Activated T-cell treated with anti-CD3 and anti-CD28 coated beads, Interleukin-2, amount 50 U/mL, for 48 hours (primary cell): ENCODE results near the gene ALDH1A2.
"Not testable (repeated sequence)": the region's sequence is repeated elsewhere in the genome, so short reads cannot be mapped to it uniquely, and the experiment has no call there.

ENCODE experiments used
- DNase-seq, 2 experiments: peaks; one replicate each; pipeline ENCODE4 v3.0.0-alpha.2; 2020

ALDH1A2 gene

DNA sequence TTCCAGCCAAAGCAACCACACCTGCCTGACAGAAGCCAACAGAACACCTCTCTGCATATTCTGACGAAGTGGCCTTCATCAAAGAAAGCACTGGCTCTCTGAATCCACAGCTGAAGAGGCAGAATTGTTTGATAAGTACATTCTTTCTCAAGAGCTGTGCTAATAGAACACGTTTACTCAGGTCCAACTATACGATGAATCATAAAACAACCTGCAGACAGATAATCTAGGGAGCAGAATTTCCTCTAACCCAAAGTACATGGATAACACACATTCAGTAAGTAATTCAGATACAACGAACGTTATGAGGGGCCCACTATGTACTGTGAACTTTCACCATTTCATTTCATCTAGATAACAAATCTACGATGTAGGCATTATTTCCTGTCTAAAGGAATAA lies 25.4 kb downstream of the ALDH1A2 start:
- DNase-seq = no peak

DNA sequence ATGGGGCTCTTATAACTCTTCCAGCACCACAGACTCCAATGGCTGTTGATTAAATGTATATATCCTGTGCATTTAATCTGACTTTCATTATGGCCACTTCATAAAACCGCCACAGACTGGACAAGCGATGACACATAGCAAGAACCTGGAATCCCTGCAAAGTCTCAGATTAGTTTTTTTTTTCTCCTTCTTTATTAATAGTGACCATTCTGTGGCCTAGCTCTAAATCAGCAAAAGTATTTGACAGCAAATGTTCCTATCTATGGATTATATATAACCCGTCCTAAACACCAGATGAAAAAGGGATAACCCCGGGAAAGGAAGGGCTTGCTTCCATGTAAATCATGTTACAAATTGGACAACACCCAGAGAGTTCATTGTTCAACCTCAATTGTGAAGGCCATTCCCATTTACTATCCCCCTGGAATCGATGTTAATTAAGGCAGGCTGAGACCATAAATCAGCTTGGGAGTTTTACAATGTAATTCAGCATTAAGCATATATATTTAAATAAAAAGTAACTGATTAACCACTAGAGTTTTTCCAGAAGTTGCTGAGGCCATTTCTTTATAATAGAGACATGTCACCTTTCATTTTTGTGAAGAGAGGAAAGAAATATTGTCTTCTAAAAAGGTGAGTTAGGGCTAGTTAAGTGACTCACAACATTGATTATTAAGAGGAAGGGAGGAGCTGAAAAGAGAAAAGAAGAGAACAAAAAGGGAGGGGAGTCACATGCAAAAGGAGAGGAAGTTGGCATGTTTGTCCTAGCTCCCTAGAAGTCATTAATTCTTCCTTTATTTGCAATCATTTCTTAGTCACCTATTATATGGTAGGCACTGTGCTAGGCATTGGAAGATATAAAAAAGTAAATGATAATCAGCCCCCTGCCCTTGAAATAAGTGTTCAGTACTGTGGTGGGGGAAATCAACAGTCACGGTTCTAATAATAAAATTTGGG lies 26.2 kb downstream of the ALDH1A2 start:
- no peak for DNase-seq

DNA sequence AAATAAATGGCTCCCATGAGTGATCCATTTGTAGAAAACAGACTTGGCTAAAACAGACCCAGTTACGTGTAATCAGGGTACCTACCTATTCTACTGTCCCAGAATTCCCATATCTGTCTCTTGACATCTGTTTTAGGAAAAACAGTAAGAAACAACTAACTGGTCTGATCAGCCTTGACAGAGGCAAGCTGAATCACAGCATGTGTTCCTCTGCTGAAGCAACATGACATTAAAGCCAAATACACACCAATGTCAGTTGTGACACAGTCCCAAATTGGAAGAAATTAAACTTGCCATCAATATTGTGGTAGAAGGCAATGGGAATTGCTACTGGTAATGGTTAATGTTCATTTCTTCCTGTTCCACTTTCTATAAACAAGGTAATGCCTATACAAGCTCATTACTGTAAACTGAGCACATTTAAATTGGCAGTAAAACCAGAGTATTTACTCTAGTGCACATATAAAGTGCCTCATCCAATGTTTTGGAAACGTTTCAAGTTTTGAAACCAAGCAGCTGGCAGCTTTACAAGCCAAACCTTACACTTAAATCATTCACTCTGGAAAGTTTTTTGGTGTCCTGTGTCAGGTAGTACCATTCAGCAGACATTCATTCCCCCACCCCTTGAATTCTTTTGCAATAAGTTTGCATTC lies 27.0 kb downstream of the ALDH1A2 start:
- no peak for DNase-seq

DNA sequence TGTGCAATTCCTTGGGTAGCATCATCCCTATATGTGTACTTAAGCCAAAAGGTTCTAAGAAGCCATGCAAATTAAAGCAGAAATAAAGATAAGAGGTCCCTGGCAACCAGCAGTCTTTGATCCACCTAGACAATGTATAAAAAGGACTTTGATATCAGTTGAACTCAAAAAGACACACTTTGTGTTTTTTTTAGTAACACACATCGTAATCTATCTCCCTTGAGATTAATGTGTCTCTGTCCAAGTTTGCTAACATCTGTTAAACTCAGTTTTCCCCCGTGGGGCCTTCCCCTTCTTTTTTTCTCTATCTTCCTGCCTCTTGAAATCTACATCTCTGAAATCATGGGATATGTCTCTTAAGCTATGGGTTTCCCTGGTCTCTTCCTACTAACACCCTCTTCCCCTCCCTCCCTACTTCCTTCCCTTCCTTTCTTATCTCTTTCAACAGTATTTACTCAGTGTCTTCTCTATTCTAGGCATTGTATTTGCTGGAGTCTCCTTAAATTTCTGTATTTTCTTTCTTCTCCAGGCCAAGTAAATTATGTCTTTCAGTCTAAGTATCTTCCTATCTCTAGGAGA lies 27.7 kb downstream of the ALDH1A2 start:
- no peak for DNase-seq

DNA sequence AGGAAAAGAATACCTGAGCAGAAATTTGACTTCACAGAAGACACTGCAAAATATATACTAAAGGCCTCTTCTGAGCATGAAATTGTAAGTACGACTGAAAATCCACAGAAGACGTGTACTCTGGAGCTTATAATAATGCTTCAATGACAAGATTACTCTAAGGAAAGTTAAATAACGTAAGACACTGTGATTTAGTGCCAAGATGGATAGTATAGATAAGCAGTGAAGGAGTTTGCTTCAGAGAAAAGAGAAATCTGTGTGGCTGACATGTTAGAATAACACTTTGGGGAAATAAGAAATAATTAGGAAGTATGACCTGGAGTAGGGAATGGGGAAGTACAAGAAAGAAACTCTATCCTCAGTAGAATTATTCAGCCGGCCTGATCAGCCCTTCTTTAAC lies 28.9 kb downstream of the ALDH1A2 start:
- DNase-seq = no peak

DNA sequence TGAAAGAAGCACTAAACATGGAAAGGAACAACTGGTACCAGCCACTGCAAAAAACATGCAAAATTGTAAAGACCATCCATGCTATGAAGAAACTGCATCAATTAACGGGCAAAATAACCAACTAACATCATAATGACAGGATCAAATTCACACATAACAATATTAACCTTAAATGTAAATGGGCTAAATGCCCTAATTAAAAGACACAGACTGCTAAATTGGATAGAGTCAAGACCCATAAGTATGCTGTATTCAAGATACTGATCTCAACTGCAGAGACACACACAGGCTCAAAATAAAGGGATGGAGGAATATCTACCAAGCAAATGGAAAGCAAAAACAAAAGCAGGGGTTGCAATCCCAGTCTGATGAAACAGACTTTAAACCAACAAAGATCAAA lies 37.1 kb downstream of the ALDH1A2 start:
- not testable (repeated sequence) for DNase-seq

DNA sequence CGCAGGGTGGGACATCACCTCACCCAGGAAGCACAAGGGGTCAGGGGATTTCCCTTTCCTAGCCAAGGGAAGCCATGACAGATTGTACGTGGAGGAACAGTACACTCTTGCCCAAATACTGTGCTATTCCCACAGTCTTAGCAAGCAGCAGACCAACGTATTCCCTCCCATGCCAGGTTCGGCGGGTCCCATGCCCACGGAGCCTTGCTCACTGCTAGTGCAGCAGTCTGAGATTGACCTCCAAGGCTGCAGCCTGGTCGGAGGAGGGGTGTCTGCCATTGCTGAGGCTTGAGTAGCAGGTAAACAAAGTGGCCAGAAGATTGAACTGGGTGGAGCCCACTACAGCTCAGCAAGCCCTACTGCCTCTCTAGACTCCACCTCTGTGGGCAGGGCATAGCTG lies 39.0 kb downstream of the ALDH1A2 start:
- no peak for DNase-seq

DNA sequence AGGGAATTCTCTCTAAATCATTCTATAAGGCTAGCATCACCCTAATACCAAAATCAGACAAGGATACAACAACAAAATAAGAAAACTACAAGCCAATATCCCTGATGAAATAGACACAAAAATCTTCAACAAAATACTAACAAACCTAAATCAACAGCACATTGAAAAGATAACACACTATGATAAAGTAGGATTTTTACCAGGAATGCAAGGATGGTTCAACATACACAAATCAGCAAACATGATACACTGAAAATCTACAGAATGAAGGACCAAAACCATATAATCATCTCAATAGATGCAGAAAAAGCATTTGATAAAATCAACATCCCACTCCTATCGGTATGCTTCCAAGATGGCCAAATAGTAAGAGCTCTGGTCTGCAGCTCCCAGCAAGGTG lies 39.5 kb downstream of the ALDH1A2 start:
- no peak for DNase-seq

DNA sequence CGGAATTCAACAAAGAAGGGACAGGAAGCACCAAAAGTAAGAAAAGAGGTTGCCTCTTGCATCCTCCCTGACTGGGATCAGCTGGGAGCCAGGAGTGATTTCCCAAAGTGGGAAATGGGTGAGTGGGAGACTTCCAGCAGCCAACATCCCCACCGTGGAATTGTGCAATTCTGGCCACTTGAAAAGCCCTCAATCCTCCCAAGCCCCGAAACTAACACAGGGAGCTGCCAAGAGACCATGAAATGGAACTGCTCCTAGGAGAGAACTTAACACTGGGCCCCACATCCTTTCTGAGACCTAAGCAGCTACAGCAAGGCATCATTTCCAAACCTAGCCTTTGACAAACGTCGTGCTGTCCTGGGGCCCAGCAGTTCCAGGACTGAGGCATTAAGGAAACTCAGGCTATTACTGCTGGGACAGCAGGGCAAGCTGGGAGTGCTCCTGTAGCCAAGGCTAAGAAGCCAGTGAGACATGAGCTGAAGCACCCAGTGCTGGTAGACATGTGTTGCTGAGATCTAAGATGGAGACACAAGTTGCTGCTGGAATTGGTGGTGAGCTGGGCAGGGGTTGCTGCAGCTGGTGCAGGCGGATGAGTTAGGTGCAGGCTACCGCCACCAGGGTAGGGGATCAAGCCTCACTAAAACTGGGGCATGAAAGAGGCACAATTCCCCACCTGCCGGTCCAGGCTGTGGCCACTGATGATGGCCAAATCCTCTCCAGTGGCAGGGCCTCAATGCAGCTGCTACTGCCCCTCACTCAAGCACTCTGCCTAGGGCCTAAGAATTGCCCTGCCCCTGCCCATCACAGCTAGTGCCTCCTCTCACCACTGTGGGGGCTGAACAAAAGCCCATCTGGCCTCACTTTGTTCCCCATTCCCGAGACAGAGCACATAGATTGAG lies 43.9 kb downstream of the ALDH1A2 start:
- DNase-seq = no peak

DNA sequence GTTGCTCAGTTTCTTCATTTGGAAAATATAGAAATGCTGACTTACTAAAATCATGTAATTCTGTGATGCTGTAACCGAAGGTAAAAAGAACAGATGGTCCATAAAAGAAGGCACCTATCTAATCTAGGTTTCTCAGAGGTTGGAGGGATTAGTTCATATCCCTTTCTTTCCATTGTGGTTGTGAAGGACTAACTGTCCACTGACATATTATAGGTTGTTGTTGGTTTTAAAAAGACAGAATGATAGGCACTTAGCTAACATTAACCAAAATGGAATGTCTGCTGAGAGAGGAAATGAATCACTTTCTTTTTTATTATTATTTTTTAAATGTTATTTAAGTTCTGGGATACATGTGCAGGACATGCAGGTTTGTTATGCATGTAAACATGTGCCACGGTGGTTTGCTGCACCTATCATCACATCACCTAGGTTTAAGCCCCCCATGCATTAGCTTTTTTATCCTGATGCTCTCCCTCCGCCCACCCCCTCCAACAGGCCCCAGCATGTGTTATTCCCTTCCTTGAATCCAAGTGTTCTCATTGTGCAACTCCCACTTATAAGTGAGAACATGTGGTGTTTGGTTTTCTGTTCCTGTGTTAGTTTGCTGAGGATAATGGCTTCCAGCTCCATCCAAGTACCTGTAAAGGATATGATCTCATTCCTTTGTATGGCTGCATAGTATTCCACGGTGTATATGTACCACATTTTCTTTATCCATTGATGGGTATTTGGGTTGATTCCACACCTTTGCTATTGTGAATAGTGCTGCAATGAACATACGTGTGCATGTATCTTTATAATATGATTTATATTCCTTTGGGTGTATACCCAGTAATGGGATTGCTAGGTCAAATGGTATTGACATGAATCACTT lies 45.8 kb downstream of the ALDH1A2 start:
- DNase-seq = no peak

DNA sequence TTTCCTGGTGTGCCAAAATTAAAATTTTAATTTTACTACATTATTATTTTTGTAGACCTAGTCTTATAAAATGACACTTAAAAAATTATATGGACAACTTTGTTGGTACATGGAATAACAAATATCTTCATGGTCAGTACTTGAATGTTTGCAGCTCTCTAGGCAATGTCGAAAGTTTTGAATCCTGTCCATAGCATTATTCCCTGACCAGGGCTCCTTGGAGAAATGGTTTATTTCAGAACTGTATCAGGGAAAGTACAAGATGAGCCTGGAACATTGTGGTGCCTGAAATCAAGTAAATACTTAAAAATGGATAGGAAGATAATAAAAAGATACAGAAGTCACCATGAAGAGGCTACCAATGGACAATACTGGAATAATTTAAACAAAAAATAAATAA lies 47.6 kb downstream of the ALDH1A2 start:
- no peak for DNase-seq

DNA sequence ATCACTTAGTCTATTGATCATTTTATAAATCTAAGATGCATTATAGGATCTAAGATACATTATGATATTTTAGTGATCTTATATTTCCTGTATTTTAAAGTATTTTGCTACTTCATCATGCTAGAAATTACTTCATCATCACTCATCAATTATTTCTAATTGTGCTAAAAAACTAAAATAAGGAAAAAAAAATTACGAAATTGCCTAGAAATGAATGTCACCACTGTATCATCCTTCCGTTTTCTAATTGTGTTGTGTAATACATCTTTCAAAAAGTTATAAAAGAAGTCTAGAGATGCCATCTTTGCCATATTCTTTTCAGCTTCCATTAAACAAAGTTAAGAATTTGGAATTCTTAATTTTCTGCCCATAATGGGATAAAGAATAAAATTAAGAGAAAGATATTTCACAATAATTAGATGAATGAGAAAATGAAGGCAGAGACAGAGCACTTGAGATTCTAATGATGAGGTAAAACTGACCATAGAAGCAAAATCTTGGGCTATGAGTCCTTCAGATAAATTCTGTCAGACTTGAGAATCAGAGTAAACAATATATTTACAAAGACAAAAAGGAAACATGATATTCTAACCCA lies 48.8 kb downstream of the ALDH1A2 start:
- no peak for DNase-seq

DNA sequence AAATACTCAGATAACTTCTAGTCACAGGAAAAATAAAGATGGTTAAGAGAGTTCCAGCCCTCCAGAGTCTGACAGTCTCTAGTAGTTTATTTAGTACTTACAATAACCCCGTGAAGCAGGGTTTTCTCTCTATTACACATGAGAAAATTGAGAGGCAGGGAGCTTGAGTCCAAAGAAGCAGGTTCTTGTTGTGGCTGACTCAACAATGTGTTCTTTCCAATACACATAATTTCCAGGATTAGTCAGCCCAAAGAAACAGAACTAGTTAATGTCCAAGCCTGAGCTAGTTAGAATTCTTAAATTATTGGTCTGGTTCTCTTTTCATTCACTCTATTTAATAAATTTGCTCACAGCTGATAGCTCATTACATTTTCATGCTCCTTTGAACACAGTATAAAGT lies 49.9 kb downstream of the ALDH1A2 start:
- DNase-seq = no peak

DNA sequence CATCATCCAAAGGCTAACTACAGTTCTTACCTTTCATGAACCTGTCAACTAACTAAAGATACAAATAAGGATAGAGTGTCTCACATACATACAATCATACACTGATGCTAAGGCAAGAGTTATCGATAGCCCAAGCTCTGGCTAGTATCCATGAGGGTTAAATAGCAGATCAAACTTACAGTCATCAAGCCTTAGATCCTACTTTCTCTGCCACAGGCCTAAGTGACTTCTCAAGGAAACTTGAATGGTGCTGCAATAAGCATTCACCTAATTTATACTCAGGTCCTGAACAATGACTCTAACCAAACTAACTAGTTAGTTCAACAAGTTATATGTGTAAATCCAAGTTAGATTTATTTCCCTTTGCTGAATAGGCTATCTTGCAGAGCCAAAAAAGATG lies 51.0 kb downstream of the ALDH1A2 start:
- no peak for DNase-seq

DNA sequence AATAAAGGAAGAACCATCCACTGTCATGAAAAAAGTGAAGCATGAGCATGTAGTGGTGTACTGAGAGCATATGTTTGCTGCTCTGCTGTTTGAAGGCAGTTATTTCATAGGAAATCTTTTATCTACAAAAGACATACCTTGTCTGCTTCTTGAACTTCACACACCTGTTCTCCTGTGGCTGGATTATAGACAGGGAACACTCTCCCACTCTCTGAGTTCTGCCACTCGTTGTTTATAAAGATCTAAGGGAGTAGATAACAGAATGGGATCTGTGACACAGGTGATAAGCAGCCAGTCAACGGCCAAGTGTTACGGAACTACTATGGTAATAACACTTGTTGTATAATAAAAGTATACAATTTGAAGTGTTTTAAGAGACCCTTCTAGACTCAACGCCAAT lies 51.5 kb downstream of the ALDH1A2 start:
- no peak for DNase-seq

DNA sequence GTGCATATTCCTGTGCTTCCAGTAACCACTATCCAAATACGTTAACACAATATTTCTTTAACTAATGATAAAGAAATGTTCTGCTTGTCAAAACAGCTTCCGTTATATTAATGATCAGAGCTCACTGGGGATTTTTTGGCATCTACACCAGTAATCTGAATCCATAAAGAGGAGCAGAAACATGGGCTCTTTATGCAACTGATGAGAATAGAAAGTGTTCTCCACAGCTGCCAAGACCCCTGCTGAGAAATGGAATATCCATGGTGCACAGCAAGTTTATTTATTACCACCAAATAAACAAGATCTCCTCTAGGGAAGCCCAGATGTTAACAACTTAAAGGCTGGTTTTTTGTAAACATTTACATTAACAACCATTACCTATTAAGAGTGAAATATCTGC lies 54.5 kb downstream of the ALDH1A2 start:
- no peak for DNase-seq

DNA sequence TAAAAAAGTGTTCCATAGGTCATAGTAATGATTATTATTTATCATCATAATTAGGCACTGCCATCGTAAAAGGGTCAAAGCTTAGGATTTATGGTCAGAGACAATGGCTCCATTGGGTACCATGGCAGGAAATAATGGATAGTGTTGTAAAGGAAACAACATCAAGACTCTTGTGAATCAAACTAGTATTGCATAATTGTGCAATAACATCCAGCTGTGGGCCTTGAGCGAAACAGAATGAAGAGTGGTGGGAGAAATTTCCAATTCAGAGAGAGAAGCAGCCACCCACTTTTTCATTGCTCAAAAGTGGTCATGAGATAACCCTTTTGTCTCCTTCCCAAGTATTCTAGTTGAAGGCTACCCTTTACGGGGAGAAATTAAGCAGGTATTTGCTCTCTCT lies 61.7 kb downstream of the ALDH1A2 start:
- DNase-seq = no peak

DNA sequence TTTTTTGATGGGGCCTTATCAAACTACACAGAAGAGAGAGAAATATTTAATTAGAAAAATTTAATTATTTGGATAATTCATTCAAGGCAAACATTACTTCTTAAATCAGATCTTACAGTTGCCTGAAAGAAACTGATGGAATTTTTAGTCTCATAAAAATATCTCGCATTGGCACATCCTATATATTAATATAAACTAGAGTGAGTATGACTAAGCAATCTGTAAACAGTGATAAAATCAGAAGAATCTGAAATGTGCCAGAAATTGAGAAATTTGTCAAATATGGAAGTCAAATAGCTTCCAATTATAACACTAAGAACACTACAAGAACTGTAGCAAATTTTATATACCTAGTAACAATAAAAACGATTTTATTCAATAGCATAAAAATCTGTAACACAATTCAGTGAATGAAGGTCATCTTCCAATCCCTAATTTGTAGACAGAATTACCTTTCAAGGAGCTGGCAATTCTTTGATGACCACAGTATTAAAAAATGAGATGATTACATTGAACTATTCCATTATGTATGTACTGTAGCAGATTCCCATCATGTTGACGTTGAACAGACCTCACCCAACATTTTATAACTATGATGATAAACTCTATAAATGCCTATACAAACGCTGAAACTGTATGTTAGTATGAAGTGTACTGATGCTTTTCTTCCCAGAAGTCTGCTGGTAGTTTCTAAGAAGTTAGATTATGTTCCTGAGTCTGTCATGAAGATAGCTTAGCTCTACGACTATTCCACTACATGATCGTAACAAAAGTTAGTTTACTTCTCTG lies 63.0 kb downstream of the ALDH1A2 start:
- no peak for DNase-seq

DNA sequence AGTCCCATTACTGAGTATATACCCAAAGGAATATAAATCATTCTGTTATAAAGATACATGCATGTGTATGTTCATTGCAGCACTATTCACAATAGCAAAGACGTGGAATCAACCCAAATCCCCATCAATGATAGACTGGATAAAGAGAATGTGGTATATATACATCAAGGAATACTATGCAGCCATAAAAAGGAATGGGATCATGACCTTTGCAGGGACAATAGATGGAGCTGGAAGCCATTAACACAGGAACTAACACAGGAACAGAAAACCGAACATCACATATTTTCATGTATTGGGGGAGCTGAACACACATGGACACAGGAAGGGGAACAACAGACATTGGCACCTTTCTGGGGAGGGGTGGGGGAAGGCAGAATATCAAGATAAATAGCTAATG lies 65.8 kb downstream of the ALDH1A2 start:
- not testable (repeated sequence) for DNase-seq

DNA sequence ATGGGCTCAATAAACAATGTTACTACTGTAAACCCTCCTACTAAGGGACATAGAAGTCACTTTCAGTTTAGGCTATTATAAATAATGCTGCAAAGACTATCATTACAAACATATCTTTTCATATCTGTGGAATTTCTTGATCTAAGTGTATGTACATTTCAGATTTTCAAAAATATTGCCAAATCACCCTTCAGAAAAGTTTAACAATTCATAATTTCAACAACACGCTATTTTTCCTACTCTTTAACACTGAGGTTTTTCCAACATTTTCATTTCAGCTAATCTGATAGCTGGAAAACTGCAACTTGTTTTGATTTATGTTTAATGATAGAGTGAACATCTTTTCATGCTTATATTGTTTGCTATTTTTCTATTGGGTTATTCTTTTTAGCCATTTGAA lies 69.0 kb downstream of the ALDH1A2 start:
- no peak for DNase-seq
